BLaER1 (cell line): ENCODE measurements around the gene TRIM44.
A peak's percentile ranks its signal among the peaks of the same experiment; 100 is the strongest.

Experiments
- H3K27ac ChIP-seq: shearing (Covaris generic); formaldehyde crosslinking; 2 replicates; pipeline ENCODE4 v1.8.1; 2022
- H3K27me3 ChIP-seq: shearing (Covaris generic); formaldehyde crosslinking; 2 replicates; pipeline ENCODE4 v1.8.1; 2022
- H3K36me3 ChIP-seq: shearing (Covaris generic); formaldehyde crosslinking; 2 replicates; pipeline ENCODE4 v1.8.1; 2022
- H3K4me1 ChIP-seq: shearing (Covaris generic); formaldehyde crosslinking; 2 replicates; pipeline ENCODE4 v1.8.1; 2022
- H3K4me2 ChIP-seq: shearing (Covaris generic); formaldehyde crosslinking; 2 replicates; pipeline ENCODE4 v1.8.1; 2022
- H3K4me3 ChIP-seq: shearing (Covaris generic); formaldehyde crosslinking; 2 replicates; pipeline ENCODE4 v1.8.1; 2022
- H3K9ac ChIP-seq: shearing (Covaris generic); formaldehyde crosslinking; 2 replicates; pipeline ENCODE4 v1.8.1; 2022
- H3K9me3 ChIP-seq: shearing (Covaris generic); formaldehyde crosslinking; 2 replicates; pipeline ENCODE4 v1.8.1; 2022
- H4K20me1 ChIP-seq: shearing (Covaris generic); formaldehyde crosslinking; 2 replicates; pipeline ENCODE4 v1.8.1; 2022
- Cebpa-rat ChIP-seq: shearing (Covaris generic); IDR thresholded peaks from 2 replicates; pipeline ENCODE4 v1.8.1; 2022

Gene TRIM44

DNA sequence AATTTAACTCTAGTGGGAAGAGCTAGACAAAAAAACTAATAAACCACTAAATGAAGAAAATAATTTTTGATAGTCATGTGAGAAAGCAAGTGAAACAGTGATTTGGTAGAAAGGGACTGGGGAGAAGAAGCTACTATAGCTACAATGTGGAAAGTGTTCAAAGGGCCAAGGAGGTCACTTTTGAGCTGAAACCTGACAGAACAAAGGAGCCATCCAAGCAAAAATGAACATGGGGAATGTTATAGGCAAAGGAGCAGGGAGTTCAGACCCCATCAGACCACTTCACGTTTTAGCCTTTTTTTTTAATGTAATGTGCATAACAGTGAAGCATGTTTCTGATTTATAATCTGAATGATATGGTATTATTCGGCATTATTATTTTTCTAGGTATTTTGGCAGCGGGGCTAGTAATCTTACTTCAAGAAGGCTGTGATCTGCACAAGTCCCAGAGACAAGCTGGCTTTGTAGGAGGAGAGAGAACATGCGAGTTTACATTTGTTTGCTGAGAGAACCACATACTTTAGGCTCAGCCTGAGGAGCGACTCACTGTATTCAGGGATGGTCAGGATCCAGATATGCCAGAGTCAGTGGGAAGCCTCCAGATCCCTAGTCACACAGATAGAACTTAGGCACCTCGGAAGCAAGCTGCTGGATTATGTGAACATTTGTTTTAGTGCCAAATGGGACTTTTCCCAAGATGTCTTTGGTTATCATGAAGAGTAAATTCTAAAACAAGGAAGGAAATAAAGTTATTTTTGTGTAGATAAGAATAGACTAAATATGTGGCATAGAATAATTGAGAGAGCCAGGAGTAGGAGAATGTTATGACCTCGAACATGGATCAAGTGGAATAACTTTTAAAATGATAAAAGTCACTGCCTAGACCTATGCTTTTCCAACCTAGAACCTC, 118.6 kb downstream of the TRIM44 start:
- Histone ChIP-seq H3K27me3 (no peaks in the 10 kb centered on the region), H3K4me3 (no peak overlapping the region), H3K4me2 (no peak overlapping the region), H3K36me3 (peaks cover 31% of the 10 kb centered on the region), H3K27ac (no peak overlapping the region), H4K20me1 (peaks cover 51% of the 10 kb centered on the region), H3K9me3 (peaks cover 24% of the 10 kb centered on the region), H3K4me1 (peaks cover 20% of the 10 kb centered on the region), H3K9ac (no peak overlapping the region)
- no peak for TF ChIP-seq Cebpa-rat

DNA sequence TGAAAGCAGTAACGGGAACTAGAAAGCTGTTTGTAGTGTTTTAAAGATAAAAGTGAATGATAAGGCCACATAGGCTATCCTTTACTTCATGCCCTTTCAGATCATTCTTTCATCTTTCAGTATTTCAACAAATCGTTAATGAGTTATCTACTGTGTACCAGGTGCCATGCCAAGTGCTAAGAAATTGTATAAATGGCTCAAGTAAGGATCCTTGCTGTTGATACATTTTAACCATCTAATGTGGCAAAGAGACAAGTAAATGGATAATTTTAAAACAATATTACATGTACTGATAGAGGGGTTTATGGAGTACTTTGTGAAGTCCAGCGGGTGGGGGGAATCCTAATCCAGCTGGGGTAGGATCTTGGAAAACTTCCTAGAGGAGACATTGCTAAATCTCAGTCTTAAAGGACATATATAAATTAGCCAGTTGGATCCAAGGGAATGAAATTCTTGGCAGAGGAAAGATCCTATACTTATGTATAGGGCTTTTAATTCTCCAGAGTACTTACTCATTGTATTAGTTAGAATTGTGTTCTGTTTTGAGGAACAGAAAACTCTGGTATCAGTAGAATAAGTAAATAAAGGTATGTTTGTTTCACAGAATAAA, 119.4 kb downstream of the TRIM44 start:
- H3K27me3 ChIP-seq: no peaks in the 10 kb centered on the region
- no peak for TF ChIP-seq Cebpa-rat
- no peak overlapping the region for H3K27ac ChIP-seq

DNA sequence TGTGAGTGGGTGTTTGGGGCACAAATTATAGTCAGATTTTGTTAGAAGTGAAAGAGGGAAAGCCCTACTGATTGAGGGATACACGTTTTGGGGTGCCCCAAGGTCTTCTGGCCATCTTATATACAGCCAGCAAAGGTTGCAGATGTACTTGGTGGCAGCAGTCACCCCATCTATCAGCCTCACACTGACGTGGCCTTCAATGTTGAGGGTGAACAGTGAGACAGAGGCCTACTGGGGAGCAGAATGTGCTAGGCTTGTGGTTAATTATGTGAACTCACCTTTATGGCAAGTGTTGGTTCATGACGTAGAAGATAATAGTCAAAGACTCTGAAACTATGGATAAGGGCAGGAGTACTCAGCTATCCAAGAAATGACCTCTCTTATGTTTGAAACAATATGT, 121.2 kb downstream of the TRIM44 start:
- no peak overlapping the region for H3K4me2 ChIP-seq
- H3K4me3 ChIP-seq: no peak overlapping the region
- H3K36me3 ChIP-seq: peaks cover 44% of the 10 kb centered on the region
- peaks cover 13% of the 10 kb centered on the region for H3K9me3 ChIP-seq
- no peak overlapping the region for H3K9ac ChIP-seq
- peaks cover 70% of the 10 kb centered on the region for H4K20me1 ChIP-seq
- no peak for TF ChIP-seq Cebpa-rat
- H3K4me1 ChIP-seq: peaks cover 20% of the 10 kb centered on the region
- H3K27ac ChIP-seq: no peak overlapping the region
- no peaks in the 10 kb centered on the region for H3K27me3 ChIP-seq

More for the DNA sequence above, 119.4 kb downstream of the TRIM44 start:
- no peak overlapping the region for H3K9ac ChIP-seq
- H4K20me1 ChIP-seq: peaks cover 56% of the 10 kb centered on the region
- no peak overlapping the region for H3K4me3 ChIP-seq
- H3K9me3 ChIP-seq: peaks cover 24% of the 10 kb centered on the region
- peaks cover 37% of the 10 kb centered on the region for H3K36me3 ChIP-seq
- no peak overlapping the region for H3K4me2 ChIP-seq
- H3K4me1 ChIP-seq: peaks cover 20% of the 10 kb centered on the region

DNA sequence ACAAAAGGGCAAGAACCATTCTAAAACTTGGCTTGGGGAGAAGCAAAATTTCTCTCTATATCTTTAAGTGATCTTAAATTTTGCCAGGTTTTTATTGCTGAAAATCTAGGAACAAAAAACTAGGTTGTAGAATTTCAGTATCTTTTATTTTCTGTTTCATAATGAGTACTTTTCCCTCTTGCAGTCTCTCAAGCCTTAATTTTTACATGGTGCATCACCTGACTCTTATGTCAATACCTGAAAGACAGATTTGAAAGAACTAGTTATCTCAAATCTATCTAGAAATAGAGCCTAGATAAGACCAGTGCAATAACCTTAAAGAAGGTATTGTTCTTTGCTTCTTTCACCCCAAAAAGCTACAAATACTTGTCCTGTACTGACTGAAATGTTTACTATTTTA, 122.1 kb downstream of the TRIM44 start:
- Histone ChIP-seq H3K9ac (no peak overlapping the region), H3K27ac (no peak overlapping the region), H3K9me3 (peaks cover 4% of the 10 kb centered on the region), H3K4me3 (no peak overlapping the region), H3K4me2 (no peak overlapping the region), H3K27me3 (no peaks in the 10 kb centered on the region), H3K4me1 (peaks cover 20% of the 10 kb centered on the region), H3K36me3 (peaks cover 35% of the 10 kb centered on the region; the same call in 1 of the 2 replicates), H4K20me1 (peaks cover 79% of the 10 kb centered on the region)
- TF ChIP-seq Cebpa-rat: no peak

DNA sequence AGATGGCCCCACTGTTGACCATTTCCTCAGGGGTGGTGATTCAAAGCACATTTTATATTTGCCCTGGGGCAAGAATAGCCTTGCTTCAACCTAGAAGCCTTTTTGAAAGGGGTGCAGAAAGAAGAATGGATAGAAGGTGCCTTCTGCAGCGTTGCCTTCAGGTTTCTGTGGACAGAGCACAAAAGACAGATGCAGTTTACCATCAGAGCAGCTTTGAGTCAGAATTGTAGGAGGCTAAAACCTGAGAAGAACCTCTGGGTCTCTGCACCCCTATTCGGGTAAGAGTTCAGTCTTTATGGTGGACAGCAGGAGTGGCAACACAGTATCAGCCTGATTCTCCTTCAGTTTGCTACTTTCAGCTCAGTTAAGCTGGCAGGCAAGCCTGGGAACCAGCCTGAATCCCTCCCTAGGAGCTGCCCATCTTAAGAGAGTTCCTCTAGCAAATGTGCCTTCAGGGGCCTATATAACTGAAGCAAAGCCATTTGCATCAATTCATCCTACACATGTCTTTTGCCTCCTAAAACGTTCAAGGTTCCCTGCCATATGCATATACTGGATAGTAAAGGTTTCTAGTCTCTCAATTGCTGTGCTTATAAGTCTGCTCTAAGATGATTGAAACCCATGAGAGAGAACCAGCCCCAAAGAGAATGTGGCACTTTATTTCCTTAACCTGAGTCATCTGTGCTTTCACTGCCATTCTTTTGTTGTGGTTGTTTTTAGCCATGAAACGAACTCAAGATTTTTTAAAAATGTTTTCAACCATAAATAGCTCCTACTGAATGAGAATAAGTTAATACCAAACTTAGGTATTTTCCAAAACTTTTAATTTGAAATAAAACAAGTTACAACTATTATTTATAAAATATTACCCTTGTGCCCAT, 123.0 kb downstream of the TRIM44 start:
- no peaks in the 10 kb centered on the region for H3K9me3 ChIP-seq
- H3K36me3 ChIP-seq: peaks cover 30% of the 10 kb centered on the region; the same call in 1 of the 2 replicates
- no peaks in the 10 kb centered on the region for H3K27me3 ChIP-seq
- peaks cover 20% of the 10 kb centered on the region for H3K4me1 ChIP-seq
- peaks cover 87% of the 10 kb centered on the region for H4K20me1 ChIP-seq
- H3K9ac ChIP-seq: no peak overlapping the region
- peak overlapping the region; percentile 18; the same call in 1 of the 2 replicates for H3K4me2 ChIP-seq
- 0 out of 2 replicates have a peak overlapping the region, but pooled peaks have one; percentile 10 for H3K27ac ChIP-seq
- H3K4me3 ChIP-seq: no peak overlapping the region
- no peak for TF ChIP-seq Cebpa-rat

DNA sequence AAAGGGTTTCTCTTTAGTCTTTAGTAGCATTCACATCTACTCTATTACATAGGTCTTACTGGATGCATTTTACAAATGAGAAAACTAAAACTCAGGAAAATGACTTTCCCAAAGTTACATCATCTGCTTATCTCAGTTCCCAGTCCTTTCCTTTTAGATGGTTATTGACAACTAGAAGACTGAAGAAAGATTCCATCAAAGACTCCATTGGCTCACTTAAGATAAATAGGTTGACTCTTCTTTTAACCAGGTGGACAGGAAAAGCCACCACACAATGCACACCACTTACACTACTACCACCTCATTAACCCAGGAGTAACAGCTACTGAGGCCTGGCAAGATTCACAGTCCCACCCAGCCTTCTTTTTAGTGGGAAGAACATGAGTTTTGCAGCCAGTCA, 123.6 kb downstream of the TRIM44 start:
- Histone ChIP-seq H3K36me3 (peaks cover 37% of the 10 kb centered on the region; the same call in 1 of the 2 replicates), H3K9me3 (no peaks in the 10 kb centered on the region), H3K27ac (no peak overlapping the region), H3K9ac (no peak overlapping the region), H3K4me3 (no peak overlapping the region), H3K4me1 (peaks cover 15% of the 10 kb centered on the region), H3K4me2 (no peak overlapping the region), H4K20me1 (peaks cover 89% of the 10 kb centered on the region), H3K27me3 (no peaks in the 10 kb centered on the region)
- no peak for TF ChIP-seq Cebpa-rat

DNA sequence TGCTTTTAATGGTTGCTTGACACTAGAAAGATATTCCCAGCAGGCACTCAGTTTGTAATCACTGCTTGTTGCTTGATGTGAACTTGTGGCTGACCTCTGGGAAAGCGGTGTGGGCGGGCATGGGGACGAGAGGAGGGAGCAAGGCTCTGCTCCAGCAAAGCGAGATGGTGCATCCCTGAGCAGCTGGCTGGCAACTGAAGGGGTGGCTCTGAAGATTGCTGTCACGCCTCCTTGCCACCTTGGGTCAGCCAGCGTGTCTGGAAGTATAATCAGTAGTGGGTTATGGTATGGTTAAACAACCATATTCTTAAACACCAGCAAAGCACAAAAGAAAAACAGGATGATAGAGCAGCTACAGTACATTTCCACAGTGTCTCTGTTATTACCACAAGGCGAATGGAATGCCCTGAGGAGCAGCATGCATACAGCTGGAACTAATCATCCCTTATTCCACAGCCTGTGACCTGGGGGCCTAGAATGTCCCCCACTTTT, 124.5 kb downstream of the TRIM44 start:
- H3K4me2 ChIP-seq: no peak overlapping the region
- H4K20me1 ChIP-seq: peaks cover 88% of the 10 kb centered on the region
- H3K4me3 ChIP-seq: no peak overlapping the region
- peaks cover 43% of the 10 kb centered on the region; the same call in 1 of the 2 replicates for H3K36me3 ChIP-seq
- TF ChIP-seq Cebpa-rat: no peak
- no peak overlapping the region for H3K27ac ChIP-seq
- H3K4me1 ChIP-seq: peaks cover 10% of the 10 kb centered on the region
- no peaks in the 10 kb centered on the region for H3K9me3 ChIP-seq
- no peaks in the 10 kb centered on the region for H3K27me3 ChIP-seq
- no peak overlapping the region for H3K9ac ChIP-seq

DNA sequence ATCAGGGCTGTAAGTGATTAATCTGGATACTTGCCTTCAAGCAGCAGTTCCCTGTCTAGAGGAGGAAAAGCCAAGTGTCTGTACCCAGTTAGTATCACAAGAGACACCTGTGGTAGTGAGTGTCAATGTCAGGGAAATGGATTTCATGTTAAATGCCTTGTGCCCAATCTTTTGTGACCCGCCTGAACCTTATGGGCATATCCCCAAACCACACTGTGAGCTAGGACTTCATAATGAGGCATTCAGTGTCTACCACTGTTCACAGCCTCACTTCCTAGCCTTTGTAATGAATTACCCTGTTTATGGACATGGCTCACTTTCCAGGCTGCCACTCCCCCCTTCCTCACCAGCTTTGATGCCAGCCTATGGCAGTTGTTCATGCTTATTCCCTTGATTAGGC, 125.1 kb downstream of the TRIM44 start:
- no peaks in the 10 kb centered on the region for H3K27me3 ChIP-seq
- H3K36me3 ChIP-seq: peaks cover 48% of the 10 kb centered on the region; the same call in 1 of the 2 replicates
- no peak overlapping the region for H3K9ac ChIP-seq
- peaks cover 82% of the 10 kb centered on the region for H4K20me1 ChIP-seq
- H3K27ac ChIP-seq: no peak overlapping the region
- H3K4me1 ChIP-seq: peaks cover 10% of the 10 kb centered on the region
- TF ChIP-seq Cebpa-rat: no peak
- no peak overlapping the region for H3K4me3 ChIP-seq
- no peak overlapping the region for H3K4me2 ChIP-seq
- H3K9me3 ChIP-seq: no peaks in the 10 kb centered on the region
